Stimulated activated CD4-positive, alpha-beta T cell treated with anti-CD3 and anti-CD28 coated beads, Interleukin-15, amount 100 ng/mL, for 1 hour (primary cell): ENCODE measurements around the gene MAP3K20.
A peak's percentile ranks its signal among the peaks of the same experiment; 100 is the strongest.
"Not testable (repeated sequence)": the region's sequence is repeated elsewhere in the genome, so short reads cannot be mapped to it uniquely, and the experiment has no call there.

Source experiments
- DNase-seq, 2 donors: peaks; one replicate each; pipeline ENCODE4 v3.0.0-alpha.2; 2020; ENCODE audit warnings: low read depth in 1 of 2, low spot score in 1 of 2

MAP3K20 gene

GRCh38 chr2:173075781-173076580 is at the start of gene MAP3K20:
Gene MAP3K20 (plus strand): TSS chr2:173075846. CDS start chr2:173091032, 15,186 bp downstream.
- DNase-seq: peak; percentile 5 to 18

GRCh38 chr2:173026479-173026878 is 49.2 kb upstream of the MAP3K20 start:
- DNase-seq: no peak

- DNase-seq: peak; percentile 31 to 35
Observed at GRCh38 chr2:173027181-173028128, 48.2 kb upstream of the MAP3K20 start.

- DNase-seq: no peak
Observed at GRCh38 chr2:173028141-173028540, 47.5 kb upstream of the MAP3K20 start.

GRCh38 chr2:173028671-173029070 is 47.0 kb upstream of the MAP3K20 start:
- DNase-seq: no peak

- DNase-seq: no peak
Observed at GRCh38 chr2:173030561-173031490, 44.8 kb upstream of the MAP3K20 start.

- no peak for DNase-seq
Observed at GRCh38 chr2:173032032-173032431, 43.6 kb upstream of the MAP3K20 start.

GRCh38 chr2:173033084-173033483 is 42.6 kb upstream of the MAP3K20 start:
- DNase-seq: no peak

- no peak for DNase-seq
Observed at GRCh38 chr2:173034143-173034542, 41.5 kb upstream of the MAP3K20 start.

GRCh38 chr2:173037245-173038120 is 38.2 kb upstream of the MAP3K20 start:
- no peak for DNase-seq

GRCh38 chr2:173038257-173038656 is 37.4 kb upstream of the MAP3K20 start:
- not testable (repeated sequence) for DNase-seq

- DNase-seq: no peak
Observed at GRCh38 chr2:173040729-173041128, 34.9 kb upstream of the MAP3K20 start.

GRCh38 chr2:173043476-173043875 is 32.2 kb upstream of the MAP3K20 start:
- no peak for DNase-seq

GRCh38 chr2:173043897-173044519 is 31.6 kb upstream of the MAP3K20 start:
- no peak for DNase-seq

- no peak for DNase-seq
Observed at GRCh38 chr2:173044686-173045085, 31.0 kb upstream of the MAP3K20 start.

GRCh38 chr2:173045181-173045580 is 30.5 kb upstream of the MAP3K20 start:
- DNase-seq: no peak

GRCh38 chr2:173048522-173048896 is 27.1 kb upstream of the MAP3K20 start:
- no peak for DNase-seq

- DNase-seq: no peak
Observed at GRCh38 chr2:173048897-173049661, 26.6 kb upstream of the MAP3K20 start.

GRCh38 chr2:173049831-173050230 is 25.8 kb upstream of the MAP3K20 start:
- no peak for DNase-seq
